ENCODE measurements around the gene TCF7L2.

TCF7L2 gene

GRCh38 chr10:113041841-113042750 is 92.0 kb downstream of the TCF7L2 start:
- no peak overlapping the region for H3K4me3 ChIP-seq (ENCODE audit: control insufficient read depth, low read depth, low read length)
- TF ChIP-seq CTCF (IDR thresholded peaks at IDR 0.05; ENCODE audit: control insufficient read depth, insufficient read depth, low read depth, low read length, missing control alignments): no peak
- no peak for DNase-seq (ENCODE audit: low read depth)

GRCh38 chr10:113042868-113043267 is 92.8 kb downstream of the TCF7L2 start:
- no peak overlapping the region for H3K4me3 ChIP-seq (ENCODE audit: control insufficient read depth, low read depth, low read length)
- DNase-seq (ENCODE audit: low read depth): no peak
- TF ChIP-seq CTCF (IDR thresholded peaks at IDR 0.05; ENCODE audit: control insufficient read depth, insufficient read depth, low read depth, low read length, missing control alignments): no peak

GRCh38 chr10:113044016-113044755 is 94.1 kb downstream of the TCF7L2 start:
- no peak for TF ChIP-seq CTCF (IDR thresholded peaks at IDR 0.05; ENCODE audit: control insufficient read depth, insufficient read depth, low read depth, low read length, missing control alignments)
- H3K4me3 ChIP-seq (ENCODE audit: control insufficient read depth, low read depth, low read length): no peak overlapping the region
- DNase-seq (ENCODE audit: low read depth): no peak

GRCh38 chr10:113045147-113046055 is 95.4 kb downstream of the TCF7L2 start:
- TF ChIP-seq CTCF (IDR thresholded peaks at IDR 0.05; ENCODE audit: control insufficient read depth, insufficient read depth, low read depth, low read length, missing control alignments): no peak
- peak; percentile 71 for DNase-seq (ENCODE audit: low read depth)

GRCh38 chr10:113047151-113047550 is 97.1 kb downstream of the TCF7L2 start:
- no peak overlapping the region for H3K4me3 ChIP-seq (ENCODE audit: control insufficient read depth, low read depth, low read length)
- no peak for DNase-seq (ENCODE audit: low read depth)
- TF ChIP-seq CTCF (IDR thresholded peaks at IDR 0.05; ENCODE audit: control insufficient read depth, insufficient read depth, low read depth, low read length, missing control alignments): no peak

More at GRCh38 chr10:113045147-113046055, 95.4 kb downstream of the TCF7L2 start:
- no peak overlapping the region for H3K4me3 ChIP-seq (ENCODE audit: control insufficient read depth, low read depth, low read length)

- no peak for TF ChIP-seq CTCF (IDR thresholded peaks at IDR 0.05; ENCODE audit: control insufficient read depth, insufficient read depth, low read depth, low read length, missing control alignments)
- DNase-seq (ENCODE audit: low read depth): no peak
- no peak overlapping the region for H3K4me3 ChIP-seq (ENCODE audit: control insufficient read depth, low read depth, low read length)
Observed at GRCh38 chr10:113047605-113047962, 97.5 kb downstream of the TCF7L2 start.

Data from AG09309 (cell line).